ENCODE data around the gene MARCHF3. TPM values are rescaled to one million over a fixed set of nuclear protein-coding genes. Genes with fewer than 3 reads are reported as not detected.
"Not testable (repeated sequence)": the region's sequence is repeated elsewhere in the genome, so short reads cannot be mapped to it uniquely, and the experiment has no call there.

MARCHF3 gene
- total RNA-seq, 1 experiment from 2014 or later: 16.1 TPM

- CTCF ChIA-PET: no interaction called here
- no peaks in the 10 kb centered on the region for H3K4me1 Mint-ChIP-seq (ENCODE audit: low read depth, unreplicated experiment)
- TF ChIP-seq CTCF (IDR thresholded peaks at IDR 0.05; ENCODE audit: unreplicated experiment): no peak
- no peak overlapping the region for H3K4me3 Mint-ChIP-seq (ENCODE audit: low read depth, unreplicated experiment)
- intact Hi-C loops (cut with micrococcal nuclease; ENCODE audit: unreplicated experiment): no loop called here
- BruUV-seq (replicated peaks): no TSS peak
- DNase-seq: no peak
- no peaks in the 10 kb centered on the region for H3K36me3 Mint-ChIP-seq (ENCODE audit: insufficient read depth, unreplicated experiment)
- no peak overlapping the region for H3K27ac Mint-ChIP-seq (ENCODE audit: unreplicated experiment)
- no peaks in the 10 kb centered on the region for H3K27me3 Mint-ChIP-seq (ENCODE audit: unreplicated experiment)
- H3K9me3 Mint-ChIP-seq (ENCODE audit: low read depth, unreplicated experiment): no peaks in the 10 kb centered on the region
Measured at GRCh38 chr5:126858441-126858840, 171.9 kb downstream of the MARCHF3 start.

GRCh38 chr5:126857472-126858410 is 172.6 kb downstream of the MARCHF3 start:
- no peaks in the 10 kb centered on the region for H3K36me3 Mint-ChIP-seq (ENCODE audit: insufficient read depth, unreplicated experiment)
- H3K9me3 Mint-ChIP-seq (ENCODE audit: low read depth, unreplicated experiment): no peaks in the 10 kb centered on the region
- no peak overlapping the region for H3K27ac Mint-ChIP-seq (ENCODE audit: unreplicated experiment)
- DNase-seq: no peak
- no peak overlapping the region for H3K4me3 Mint-ChIP-seq (ENCODE audit: low read depth, unreplicated experiment)
- BruUV-seq (replicated peaks): no TSS peak
- H3K27me3 Mint-ChIP-seq (ENCODE audit: unreplicated experiment): no peaks in the 10 kb centered on the region
- CTCF ChIA-PET: no interaction called here
- intact Hi-C loops (cut with micrococcal nuclease; ENCODE audit: unreplicated experiment): no loop called here
- H3K4me1 Mint-ChIP-seq (ENCODE audit: low read depth, unreplicated experiment): no peaks in the 10 kb centered on the region
- TF ChIP-seq CTCF (IDR thresholded peaks at IDR 0.05; ENCODE audit: unreplicated experiment): no peak

- Mint-ChIP-seq H3K4me1 (ENCODE audit: low read depth, unreplicated experiment) (no peaks in the 10 kb centered on the region), H3K27ac (ENCODE audit: unreplicated experiment) (no peak overlapping the region), H3K4me3 (ENCODE audit: low read depth, unreplicated experiment) (no peak overlapping the region), H3K9me3 (ENCODE audit: low read depth, unreplicated experiment) (no peaks in the 10 kb centered on the region), H3K36me3 (ENCODE audit: insufficient read depth, unreplicated experiment) (no peaks in the 10 kb centered on the region), H3K27me3 (ENCODE audit: unreplicated experiment) (no peaks in the 10 kb centered on the region)
- no peak for TF ChIP-seq CTCF (IDR thresholded peaks at IDR 0.05; ENCODE audit: unreplicated experiment)
- no peak for DNase-seq
- intact Hi-C loops (cut with micrococcal nuclease; ENCODE audit: unreplicated experiment): no loop called here
- no TSS peak for BruUV-seq (replicated peaks)
- CTCF ChIA-PET: interaction anchor here (0.6 kb wide), 1 partner anchor 16 kb away, joined by 4 read pairs; no protein-coding TSS in a partner anchor
Measured at GRCh38 chr5:126855266-126855665, 175.1 kb downstream of the MARCHF3 start.

GRCh38 chr5:126854526-126855110 is 175.7 kb downstream of the MARCHF3 start:
- CTCF ChIA-PET: interaction anchor here (0.6 kb wide), 1 partner anchor 15 kb away, joined by 4 read pairs; no protein-coding TSS in a partner anchor
- H3K27me3 Mint-ChIP-seq (ENCODE audit: unreplicated experiment): no peaks in the 10 kb centered on the region
- H3K4me1 Mint-ChIP-seq (ENCODE audit: low read depth, unreplicated experiment): no peaks in the 10 kb centered on the region
- H3K27ac Mint-ChIP-seq (ENCODE audit: unreplicated experiment): no peak overlapping the region
- H3K9me3 Mint-ChIP-seq (ENCODE audit: low read depth, unreplicated experiment): no peaks in the 10 kb centered on the region
- no peaks in the 10 kb centered on the region for H3K36me3 Mint-ChIP-seq (ENCODE audit: insufficient read depth, unreplicated experiment)
- no peak for DNase-seq
- intact Hi-C loops (cut with micrococcal nuclease; ENCODE audit: unreplicated experiment): no loop called here
- no peak overlapping the region for H3K4me3 Mint-ChIP-seq (ENCODE audit: low read depth, unreplicated experiment)
- TF ChIP-seq CTCF (IDR thresholded peaks at IDR 0.05; ENCODE audit: unreplicated experiment): no peak
- BruUV-seq (replicated peaks): no TSS peak

DNA sequence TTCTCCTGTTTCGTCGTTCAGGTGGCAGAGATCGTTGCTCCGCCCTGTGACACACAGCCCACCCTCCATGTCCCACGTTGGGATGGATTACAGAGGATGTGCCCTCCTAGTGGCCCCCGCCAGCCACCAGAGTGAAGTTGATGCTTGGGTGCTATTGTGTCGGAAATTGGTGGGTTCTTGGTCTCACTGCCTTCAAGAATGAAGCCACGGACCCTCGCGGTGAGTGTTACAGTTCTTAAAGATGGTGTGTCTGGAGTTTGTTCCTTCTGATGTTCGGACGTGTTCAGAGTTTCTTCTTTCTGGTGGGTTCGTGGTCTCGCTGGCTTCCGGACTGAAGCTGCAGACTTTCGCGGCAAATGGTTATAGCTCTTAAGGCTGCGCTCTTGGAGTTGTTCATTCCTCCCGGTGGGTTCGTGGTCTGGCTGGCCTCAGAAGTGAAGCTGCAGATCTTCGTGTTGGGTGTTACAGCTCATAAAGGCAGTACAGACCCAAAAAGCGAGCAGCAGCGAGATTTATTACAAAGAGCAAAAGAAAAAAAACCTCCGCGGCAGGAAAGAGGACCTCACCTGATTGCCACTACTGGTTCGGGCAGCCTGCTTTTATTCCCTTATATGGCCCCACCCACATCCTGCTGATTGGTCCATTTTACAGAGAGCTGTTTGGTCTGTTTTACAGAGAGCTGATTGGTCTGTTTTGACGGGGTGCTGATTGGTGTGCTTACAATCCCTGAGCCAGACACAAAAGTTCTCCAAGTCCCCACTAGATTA is 176.6 kb downstream of the MARCHF3 start:
- BruUV-seq (replicated peaks); H3K36me3 Mint-ChIP-seq (ENCODE audit: insufficient read depth, unreplicated experiment); H3K4me3 Mint-ChIP-seq (ENCODE audit: low read depth, unreplicated experiment); H3K4me1 Mint-ChIP-seq (ENCODE audit: low read depth, unreplicated experiment); H3K27me3 Mint-ChIP-seq (ENCODE audit: unreplicated experiment); DNase-seq; H3K9me3 Mint-ChIP-seq (ENCODE audit: low read depth, unreplicated experiment); intact Hi-C loops (cut with micrococcal nuclease; ENCODE audit: unreplicated experiment); H3K27ac Mint-ChIP-seq (ENCODE audit: unreplicated experiment): not testable (repeated sequence)
- CTCF ChIA-PET: interaction anchor here (0.6 kb wide), 1 partner anchor 188 kb away, joined by 4 read pairs; no protein-coding TSS in a partner anchor

Measured in Calu3 (cell line).